Activated CD4-positive, alpha-beta T cell treated with anti-CD3 and anti-CD28 coated beads, Interleukin-2, amount 50 U/mL, for 48 hours (primary cell): Measurements from ENCODE around the gene SLAMF9.
A peak's percentile ranks its signal among the peaks of the same experiment; 100 is the strongest.

ENCODE experiments used
- DNase-seq, 2 experiments: peaks; one replicate each; pipeline ENCODE4 v3.0.0-alpha.2; 2020

Gene SLAMF9

GRCh38 chr1:159945483-159946241 lies 8.4 kb downstream of the SLAMF9 start, which contains the start of gene IGSF9:
Gene IGSF9 (minus strand): TSS chr1:159945613. CDS start chr1:159943454, 2,159 bp downstream.
- peak; percentile 59 to 66 for DNase-seq

GRCh38 chr1:159944623-159945455 lies 9.2 kb downstream of the SLAMF9 start:
- no peak for DNase-seq

DNA sequence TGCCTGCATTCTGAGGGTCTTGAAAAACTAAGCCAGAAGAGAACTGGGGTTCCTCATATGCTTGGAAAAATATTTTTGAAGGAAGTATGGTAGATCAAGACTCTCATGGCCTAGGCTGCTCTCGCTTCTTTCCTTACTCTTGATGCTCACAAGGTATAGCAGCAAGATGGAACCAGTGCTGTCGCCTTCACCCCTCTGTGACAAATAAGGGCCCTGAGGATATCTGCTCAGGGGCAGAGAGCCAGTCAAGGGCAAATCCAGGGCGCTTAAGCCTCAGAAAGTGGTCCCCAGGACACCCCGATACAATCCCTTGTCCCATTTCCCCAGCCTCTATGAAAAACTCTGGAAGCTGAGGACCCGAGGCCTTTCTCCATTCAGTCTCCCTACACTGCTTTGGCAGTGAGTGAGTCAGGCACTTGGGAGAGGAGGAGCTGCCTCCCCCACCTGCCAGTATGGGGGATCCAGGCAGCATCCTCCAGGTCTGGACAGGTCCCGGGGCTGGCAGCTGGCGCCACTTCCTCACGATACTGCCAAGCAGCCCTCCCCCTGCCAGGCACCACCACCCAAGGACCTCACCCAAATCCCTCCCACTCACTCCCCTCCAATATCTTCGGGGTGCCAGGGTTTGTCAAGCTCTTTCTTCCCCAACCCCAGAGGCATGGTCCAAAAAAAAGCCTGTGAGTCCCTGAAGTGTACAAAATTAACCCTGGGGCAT lies 10.0 kb downstream of the SLAMF9 start:
- no peak for DNase-seq

- no peak for DNase-seq
These were observed 10.8 kb downstream of the SLAMF9 start for GRCh38 chr1:159943278-159943640.

DNA sequence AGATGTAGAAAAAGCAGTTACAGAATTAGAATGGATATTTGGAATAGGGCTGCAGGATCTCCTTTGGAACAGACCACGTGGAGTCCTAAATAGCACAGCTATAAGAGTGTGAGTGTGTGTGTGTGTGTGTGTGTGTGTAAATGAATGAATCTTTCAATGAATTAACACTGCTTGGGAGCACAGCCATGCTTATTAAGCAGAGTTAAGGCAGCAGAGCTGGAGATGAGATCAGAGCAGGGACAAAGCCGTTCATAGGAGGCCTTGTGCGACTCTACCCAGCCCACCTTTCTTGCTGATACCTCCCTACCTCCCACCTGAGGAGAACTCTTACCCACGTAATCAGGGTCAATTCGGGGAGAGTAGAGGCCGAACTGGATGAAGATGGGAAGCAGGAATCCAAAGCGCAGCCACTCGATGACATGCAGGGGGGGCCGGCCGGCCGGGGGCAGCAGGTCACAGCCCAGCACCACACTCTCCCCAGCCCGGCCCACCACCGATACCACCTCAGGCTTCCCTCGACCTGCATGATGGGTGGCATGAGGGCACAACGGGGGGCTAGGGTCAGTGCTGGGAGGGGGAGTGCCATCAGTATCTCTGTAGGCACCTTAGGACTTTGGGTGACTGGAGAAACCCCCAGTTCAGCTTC lies 11.3 kb downstream of the SLAMF9 start:
- DNase-seq = no peak

DNA sequence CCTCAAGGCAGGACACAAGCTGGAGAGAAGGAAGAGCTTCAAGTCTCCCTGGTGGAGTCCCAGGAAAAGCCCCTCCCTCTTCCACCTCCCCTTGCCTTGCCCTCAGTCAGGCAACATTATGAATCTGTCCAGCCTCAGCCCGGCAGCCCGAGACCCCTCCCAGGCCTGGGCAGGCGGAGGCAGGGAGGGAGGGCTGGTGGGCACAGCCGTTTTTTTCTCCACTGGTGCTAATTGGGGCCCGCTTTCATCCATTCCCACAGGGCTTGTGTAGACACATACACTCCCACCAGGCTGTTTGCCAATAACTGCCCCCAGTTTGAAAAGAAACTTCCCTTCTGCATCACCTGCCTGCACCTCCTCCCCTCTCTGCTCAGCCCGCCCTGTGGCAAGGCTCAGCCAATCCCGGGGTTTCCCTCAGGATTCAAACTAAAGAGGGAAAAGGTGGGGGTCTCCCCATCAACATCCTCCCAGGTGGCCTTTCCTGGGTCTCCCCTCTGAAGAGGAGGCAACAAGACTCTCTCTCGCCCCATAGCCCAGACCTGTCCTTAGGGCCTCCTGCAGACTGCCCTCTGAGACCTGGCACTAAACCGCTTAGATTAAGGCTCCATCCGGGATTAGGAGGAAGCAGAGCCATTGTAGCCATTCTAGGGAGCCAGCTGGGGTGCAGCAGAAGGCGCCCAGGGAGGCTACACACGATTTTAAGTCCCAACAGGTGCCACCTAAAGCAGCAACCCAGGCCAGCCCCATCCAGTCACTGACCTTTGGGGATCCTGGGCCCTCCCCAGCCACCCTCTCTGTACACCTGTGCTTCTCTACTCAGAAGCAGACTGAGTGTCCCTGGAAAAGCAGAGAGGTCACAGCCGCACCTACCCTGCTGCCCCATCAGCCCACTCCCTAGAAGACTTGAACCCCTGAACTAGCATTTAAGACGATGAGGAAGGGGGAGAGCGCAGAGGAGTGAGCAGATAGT lies 12.2 kb downstream of the SLAMF9 start:
- DNase-seq = no peak

- DNase-seq = no peak
These were observed 12.9 kb downstream of the SLAMF9 start for GRCh38 chr1:159941141-159941540.

- no peak for DNase-seq
These were observed 13.9 kb downstream of the SLAMF9 start for GRCh38 chr1:159940006-159940620.

DNA sequence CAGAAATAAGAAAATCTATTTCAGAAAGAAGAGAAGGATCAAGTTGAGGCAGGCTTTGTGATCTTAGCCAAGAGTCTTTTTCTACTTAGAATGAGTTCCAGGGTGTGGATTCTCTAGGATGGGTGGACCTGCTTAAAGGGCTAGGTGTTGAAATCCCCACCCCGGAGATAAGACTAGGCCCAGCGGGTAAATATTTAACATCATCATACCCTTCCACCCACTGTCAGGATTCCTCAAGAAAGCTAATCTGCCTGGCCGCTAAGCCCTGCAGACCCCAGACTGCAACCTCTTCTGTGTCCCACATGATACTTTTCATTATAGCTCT lies 14.4 kb downstream of the SLAMF9 start:
- DNase-seq = no peak

DNA sequence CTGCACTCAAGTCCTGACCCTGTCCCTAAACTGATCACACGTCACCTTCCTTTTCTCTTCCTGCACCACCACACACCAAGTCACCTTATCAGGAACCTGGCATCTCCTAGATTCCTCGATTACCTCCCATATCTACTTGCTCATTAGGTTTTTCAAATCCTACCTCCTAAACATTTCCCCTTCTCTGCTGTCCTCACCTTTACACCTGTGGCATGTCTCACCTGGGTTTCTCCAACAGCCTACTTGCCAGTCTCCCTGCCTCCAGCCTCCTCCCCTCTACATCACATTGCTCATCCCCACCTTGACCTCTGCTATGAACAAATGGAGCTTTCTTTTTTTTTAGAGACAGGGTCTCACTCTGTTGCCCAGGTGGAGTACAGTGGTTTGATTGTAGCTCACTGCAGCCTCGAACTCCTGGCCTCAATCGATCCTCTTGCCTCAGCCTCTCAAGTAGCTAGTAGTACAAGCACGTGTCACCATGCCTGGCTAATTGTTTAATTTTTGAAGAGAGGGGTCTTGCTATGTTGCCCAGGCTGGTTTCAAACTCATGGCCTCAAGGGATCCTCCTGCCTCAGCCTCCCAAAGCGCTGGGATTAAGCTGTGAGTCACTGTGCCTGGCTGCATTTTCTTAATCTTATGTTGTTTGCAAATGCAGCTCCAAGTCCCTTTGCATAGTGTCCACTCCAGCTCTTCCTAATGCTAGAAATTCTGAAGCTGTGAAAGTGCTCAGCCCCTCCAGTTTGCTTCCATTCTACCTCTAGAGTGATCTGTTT lies 14.9 kb downstream of the SLAMF9 start:
- no peak for DNase-seq

- DNase-seq = no peak
These were observed 15.7 kb downstream of the SLAMF9 start for GRCh38 chr1:159938211-159938852.

DNA sequence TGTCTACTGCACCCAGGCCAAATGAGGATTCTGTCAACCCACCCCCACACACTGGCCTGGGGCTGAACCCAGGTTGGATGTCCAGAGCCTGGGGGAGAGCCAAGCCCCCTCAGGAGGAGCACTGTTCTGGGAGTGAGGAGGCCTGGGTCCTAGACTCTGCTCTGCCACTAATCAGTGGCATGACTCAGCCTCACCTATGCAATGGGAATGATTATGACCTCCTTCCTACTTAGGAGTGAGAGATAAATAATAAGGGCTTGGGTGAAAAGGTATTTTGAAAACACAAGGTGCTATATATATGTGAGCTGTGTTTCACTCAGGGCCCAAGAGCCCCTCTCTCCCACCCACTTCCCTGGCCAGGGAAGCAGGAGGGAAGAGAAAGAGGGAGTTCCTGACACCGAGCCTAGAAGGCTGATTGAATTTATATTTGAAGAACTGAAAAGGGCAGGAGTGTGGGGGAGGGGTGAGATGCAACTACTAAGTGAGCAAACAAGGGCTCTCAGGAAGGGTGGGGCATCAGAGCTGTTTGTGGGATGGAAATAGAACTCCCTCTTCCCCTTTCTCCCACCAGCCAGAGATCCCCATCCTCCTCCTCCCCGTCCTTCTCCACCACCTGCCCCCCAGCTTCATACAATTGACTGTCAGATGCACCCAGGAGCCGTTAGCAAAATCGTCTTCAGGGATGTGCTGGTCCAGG lies 16.8 kb downstream of the SLAMF9 start:
- DNase-seq = no peak

GRCh38 chr1:159936273-159936904 lies 17.6 kb downstream of the SLAMF9 start:
- peak; percentile 90 to 91 for DNase-seq

DNA sequence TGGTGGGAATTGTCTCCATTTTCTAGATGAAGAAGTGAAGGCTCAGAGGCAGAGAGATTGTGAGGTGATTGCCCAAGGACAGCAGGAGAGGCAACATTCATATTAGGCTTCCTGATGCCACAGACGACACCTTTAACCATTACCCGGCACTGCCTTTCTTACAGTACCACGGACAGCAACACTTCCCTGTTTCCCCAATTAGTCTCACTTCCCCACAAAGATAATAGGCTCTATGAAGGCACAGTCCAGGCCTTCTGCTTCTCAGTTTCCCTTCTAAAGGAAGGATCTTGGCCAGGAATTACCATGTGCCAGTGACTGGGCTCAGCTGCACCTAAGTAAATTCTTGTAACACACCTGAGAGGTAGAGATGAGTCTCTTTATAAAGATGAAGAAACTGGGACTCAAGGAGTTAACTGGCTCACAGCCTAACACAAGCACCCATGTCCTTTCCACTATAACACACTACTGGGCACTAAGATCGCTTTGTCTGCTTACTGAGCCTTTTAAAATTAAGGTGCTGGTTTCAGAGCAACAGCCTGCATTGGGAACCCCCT lies 18.2 kb downstream of the SLAMF9 start:
- DNase-seq = no peak

GRCh38 chr1:159935305-159935704 lies 18.7 kb downstream of the SLAMF9 start:
- DNase-seq = no peak

DNA sequence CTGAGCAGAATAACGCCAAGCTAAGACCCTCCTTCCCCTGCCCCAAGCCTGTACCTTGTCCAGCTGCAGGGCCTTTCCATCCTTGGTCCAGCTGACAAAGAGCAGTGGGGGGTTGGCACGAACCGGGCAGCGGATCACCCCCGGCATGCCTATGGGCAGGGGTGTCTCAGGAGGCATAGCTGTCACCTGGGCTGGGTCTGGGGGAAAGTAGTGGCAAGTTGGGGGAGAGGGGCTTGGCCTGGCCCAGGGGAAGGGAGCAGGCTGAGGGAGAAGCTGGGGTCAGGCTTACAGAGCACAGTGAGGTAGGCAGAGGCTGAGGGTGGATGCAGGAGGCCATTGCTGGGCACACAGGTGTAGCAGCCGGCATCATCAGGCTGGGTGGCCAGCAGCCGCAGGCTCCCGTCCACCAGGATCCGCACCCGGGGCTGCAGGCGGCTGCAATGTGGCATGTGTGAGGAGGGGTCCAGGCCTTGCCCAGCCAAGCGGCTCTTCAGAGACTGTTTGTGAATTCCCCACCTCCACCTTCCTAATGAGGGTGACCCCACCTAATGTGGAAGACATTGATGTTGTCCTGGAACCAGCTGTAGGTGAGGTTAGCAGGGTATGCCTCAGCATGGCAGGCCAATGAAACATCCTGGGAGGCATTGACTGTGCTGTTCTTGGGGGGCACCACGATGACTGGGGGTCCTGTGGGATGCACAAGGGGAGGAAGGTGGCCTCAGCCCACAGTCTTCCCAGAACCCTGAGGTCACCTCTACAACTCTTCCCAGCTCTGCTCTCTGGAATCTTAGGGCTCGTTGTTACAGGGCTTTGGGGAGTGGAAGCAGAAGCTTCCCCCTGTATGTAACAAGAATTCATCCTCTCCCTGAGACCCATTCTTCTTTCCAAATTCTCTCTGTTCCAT lies 19.6 kb downstream of the SLAMF9 start:
- DNase-seq = no peak

- no peak for DNase-seq
These were observed 20.7 kb downstream of the SLAMF9 start for GRCh38 chr1:159933347-159933746.
